HepG2 (cell line): ENCODE results near the gene ARHGAP26. TPM values are rescaled to one million over a fixed set of nuclear protein-coding genes. Genes with fewer than 3 reads are reported as not detected.

ENCODE experiments used
- ATAC-seq: fragments of 200-7000 bp; cut with Tn5 transposase; 3 replicates; pipeline ENCODE4 v1.9.1; 2020; ENCODE audit warnings: mild to moderate bottlenecking, moderate library complexity
- BruUV-seq: library from RNA; stranded (reverse); fragments of 400-500 nt; replicated peaks from 2 replicates; lab custom pipeline; 2021; lab: Mats Ljungman, UMichigan
- CTCF ChIA-PET: fragments of 300-600 bp; formaldehyde crosslinking; extraction: SDS; loops from one replicate; lab custom pipeline; 2021; ENCODE audit warnings: low total read pairs, inconsistent platforms, low intra/inter-chr PET ratio; lab: Yijun Ruan, JAX
- POLR2A ChIA-PET: fragments of 350-600 bp; sonication (Branson Sonifier 250); formaldehyde crosslinking; loops from one replicate; lab custom pipeline; 2020; ENCODE audit warnings: antibody characterized with exemption, inconsistent platforms; lab: Yijun Ruan, JAX
- DNase-seq: peaks from one replicate; pipeline ENCODE4 v3.0.0-alpha.2; 2015; ENCODE audit warnings: low spot score
- FAIRE-seq: peaks from 3 replicates; lab custom pipeline; 2011; peaks lifted over from hg19 to GRCh38; lab: Jason Lieb, UNC
- H2AFZ ChIP-seq: one replicate; pipeline ENCODE4 v1.6.1; 2011; ENCODE audit warnings: low read length, inconsistent platforms
- H3K27ac ChIP-seq: fragments of 300-600 bp; 3 replicates; pipeline ENCODE4 v1.8.0; 2011; ENCODE audit warnings: mixed run types, mild to moderate bottlenecking, mixed read lengths, low read length, inconsistent platforms; ENCODE audit not compliant: insufficient read depth; ENCODE audit errors: extremely low read length
- H3K27me3 ChIP-seq, 2 experiments: fragments of 200-600 bp in 1 of 2; 2 replicates in 1 of 2; 3 replicates in 1 of 2; pipeline versions ENCODE4 v1.6.0 to v1.8.0; 2011; ENCODE audit warnings: low read length in 2 of 2, mild to moderate bottlenecking in 2 of 2, moderate library complexity in 2 of 2, inconsistent platforms in 1 of 2; ENCODE audit not compliant: insufficient read depth in 2 of 2, control insufficient read depth in 1 of 2
- H3K36me3 ChIP-seq, 2 experiments: fragments of 200-600 bp in 1 of 2; replicated peaks in 1 of 2; 2 replicates in 1 of 2; 3 replicates in 1 of 2; pipeline versions ENCODE4 v1.5.1 to v1.8.0; 2011; ENCODE audit warnings: low read length in 2 of 2, inconsistent platforms in 1 of 2; ENCODE audit not compliant: insufficient read depth in 2 of 2, control insufficient read depth in 1 of 2
- H3K4me1 ChIP-seq: 2 replicates; pipeline ENCODE4 v1.5.1; 2012; ENCODE audit warnings: low read length, inconsistent platforms; ENCODE audit not compliant: insufficient read depth
- H3K4me2 ChIP-seq: 2 replicates; pipeline ENCODE4 v1.6.0; 2011; ENCODE audit warnings: low read depth, low read length, inconsistent platforms
- H3K4me3 ChIP-seq, 3 experiments: fragments of 200-600 bp in 1 of 3; sonication (generic), shearing (Covaris generic) in 1 of 3; replicated peaks in 1 of 3; 2 replicates each; pipeline ENCODE4 v1.5.1; 2011 to 2016; ENCODE audit warnings: low read length in 3 of 3, inconsistent platforms in 2 of 3, low read depth in 2 of 3, mild to moderate bottlenecking in 2 of 3, control low read depth in 1 of 3, mixed read lengths in 1 of 3; ENCODE audit not compliant: insufficient read depth in 1 of 3
- H3K79me2 ChIP-seq: one replicate; pipeline ENCODE4 v1.6.1; 2011; ENCODE audit warnings: low read length, inconsistent platforms; ENCODE audit not compliant: insufficient read depth
- H3K9ac ChIP-seq: 2 replicates; pipeline ENCODE4 v1.6.0; 2011; ENCODE audit warnings: mild to moderate bottlenecking, low read depth, low read length, inconsistent platforms; ENCODE audit not compliant: insufficient read depth
- H3K9me3 ChIP-seq: 2 replicates; pipeline ENCODE4 v1.5.1; 2012; ENCODE audit warnings: mild to moderate bottlenecking, low read length
- H4K20me1 ChIP-seq: 2 replicates; pipeline ENCODE4 v1.6.0; 2011; ENCODE audit warnings: inconsistent platforms, mild to moderate bottlenecking, low read length, moderate library complexity; ENCODE audit not compliant: insufficient read depth
- ATF1 ChIP-seq: IDR thresholded peaks from 2 replicates; pipeline ENCODE4 v1.6.1; 2016; ENCODE audit warnings: mild to moderate bottlenecking, control low read depth
- BHLHE40 ChIP-seq: IDR thresholded peaks from 2 replicates; pipeline ENCODE4 v1.6.1; 2011; ENCODE audit warnings: low read length, improper control_type of control experiment
- CBFB ChIP-seq: sonication (generic); formaldehyde crosslinking; IDR thresholded peaks from 2 replicates; pipeline ENCODE4 v1.4.0; 2020; ENCODE audit warnings: missing genetic modification reagents
- ELF3 ChIP-seq: IDR thresholded peaks from 2 replicates; pipeline ENCODE4 v1.6.1; 2016; ENCODE audit warnings: missing genetic modification reagents, missing compliant biosample characterization
- FOXO4 ChIP-seq: sonication (generic); formaldehyde crosslinking; conservative IDR thresholded peaks from 2 replicates; pipeline ENCODE4 v1.8.1; 2023; ENCODE audit warnings: missing genetic modification reagents
- HNF4A ChIP-seq: sonication (generic); formaldehyde crosslinking; IDR thresholded peaks from 2 replicates; pipeline ENCODE4 v1.4.0; 2020; ENCODE audit warnings: missing genetic modification reagents
- NFYC ChIP-seq: IDR thresholded peaks from 2 replicates; pipeline ENCODE4 v1.6.1; 2016; ENCODE audit warnings: missing genetic modification reagents, missing compliant biosample characterization
- NPAS2 ChIP-seq: sonication (generic); formaldehyde crosslinking; IDR thresholded peaks from 2 replicates; pipeline ENCODE4 v1.8.0; 2022; ENCODE audit warnings: mild to moderate bottlenecking, missing genetic modification reagents, borderline replicate concordance
- SMAD1 ChIP-seq: sonication (generic); formaldehyde crosslinking; IDR thresholded peaks from 2 replicates; pipeline ENCODE4 v1.4.0; 2020; ENCODE audit warnings: missing genetic modification reagents, low read depth, mild to moderate bottlenecking, borderline replicate concordance
- SMAD9 ChIP-seq: sonication (generic); formaldehyde crosslinking; IDR thresholded peaks from 2 replicates; pipeline ENCODE4 v1.5.1; 2020; ENCODE audit warnings: mild to moderate bottlenecking, missing genetic modification reagents
- SOX5 ChIP-seq: IDR thresholded peaks from 2 replicates; pipeline ENCODE4 v1.6.1; 2016; ENCODE audit warnings: borderline replicate concordance
- SRY ChIP-seq: sonication (generic); formaldehyde crosslinking; IDR thresholded peaks from 2 replicates; pipeline ENCODE4 v1.8.0; 2022; ENCODE audit warnings: mild to moderate bottlenecking, missing genetic modification reagents
- THAP7 ChIP-seq: sonication (generic); formaldehyde crosslinking; IDR thresholded peaks from 2 replicates; pipeline ENCODE4 v1.8.1; 2023; ENCODE audit warnings: mild to moderate bottlenecking, missing genetic modification reagents
- TMF1 ChIP-seq: sonication (generic); formaldehyde crosslinking; IDR thresholded peaks from 2 replicates; pipeline ENCODE4 v1.8.1; 2022; ENCODE audit warnings: low read depth, missing genetic modification reagents
- YEATS4 ChIP-seq: sonication (generic); formaldehyde crosslinking; IDR thresholded peaks from 2 replicates; pipeline ENCODE4 v1.4.0; 2020; ENCODE audit warnings: missing genetic modification reagents, borderline replicate concordance
- ZFP1 ChIP-seq: IDR thresholded peaks from 2 replicates; pipeline ENCODE4 v1.6.1; 2016
- ZNF329 ChIP-seq: sonication (generic); formaldehyde crosslinking; IDR thresholded peaks from 2 replicates; pipeline ENCODE4 v1.9.0; 2021; ENCODE audit warnings: low read depth, mild to moderate bottlenecking, missing genetic modification reagents
- ZNF572 ChIP-seq: sonication (generic); formaldehyde crosslinking; IDR thresholded peaks from 2 replicates; pipeline ENCODE4 v1.5.1; 2020; ENCODE audit warnings: mild to moderate bottlenecking, missing genetic modification reagents
- ZNF644 ChIP-seq: IDR thresholded peaks from 2 replicates; pipeline ENCODE4 v1.6.1; 2016; ENCODE audit warnings: low read depth
- ZNF781 ChIP-seq: sonication (generic); formaldehyde crosslinking; IDR thresholded peaks from 2 replicates; pipeline ENCODE4 v1.5.1; 2020; ENCODE audit warnings: borderline replicate concordance, mild to moderate bottlenecking, missing genetic modification reagents; ENCODE audit errors: not compliant biosample characterization
- ZNF878 ChIP-seq: sonication (generic); formaldehyde crosslinking; IDR thresholded peaks from 2 replicates; pipeline ENCODE4 v1.8.1; 2023; ENCODE audit warnings: mild to moderate bottlenecking, missing genetic modification reagents, moderate library complexity
- WGBS: methylation state at CpG from one replicate; pipeline ENCODE4 v1.1.6; 2017; ENCODE audit warnings: low lambda C conversion rate; 5-methylcytosine and 5-hydroxymethylcytosine counted together
- in situ Hi-C: cut with HindIII; loops from 2 replicates; pipeline ENCODE4 v1.10.0; 2017; ENCODE audit warnings: low pct_unique_long_range_greater_than_20kb; ENCODE audit not compliant: extremely low pct_ligation_motif_present
- intact Hi-C: fragments of 100-400 bp; cut with micrococcal nuclease; formaldehyde crosslinking; loops from one replicate; pipeline ENCODE4 v1.10.0; 2022; ENCODE audit not compliant: unreplicated experiment
- polyA plus RNA-seq, 8 experiments: library from polyadenylated mRNA; depleted of rRNA in 3 of 8; stranded (reverse) in 7 of 8; unstranded in 1 of 8; fragments of >200 nt; fragmentation: Illumina TruSeq in 4 of 8; extraction: Trizol in 4 of 8; gene quantifications; 2 replicates each; pipeline versions ENCODE4 v1.2.1 to v1.2.3, GENCODE V29; 2011 to 2016; ENCODE audit warnings: low read depth in 4 of 8, missing spikeins in 1 of 8, mixed read lengths in 1 of 8; ENCODE audit not compliant: insufficient read depth in 1 of 8
- total RNA-seq, 5 experiments: library from RNA; depleted of rRNA; stranded (reverse); fragments of >200 nt; fragmentation: Illumina TruSeq; extraction: Trizol; gene quantifications; 2 replicates each; pipeline ENCODE4 v1.2.3, GENCODE V29; 2016; ENCODE audit warnings: low read depth in 1 of 5

The ARHGAP26 gene
- total and polyA plus RNA-seq, 2 of the 13 experiments (the other 11 are each of a cell fraction or from before 2014, with no cell fraction given), result 9.6 to 18.2 TPM

- no peak overlapping the region for H2AFZ ChIP-seq
- no peak for DNase-seq
- no peaks in the 10 kb centered on the region for H4K20me1 ChIP-seq
- H3K27me3 ChIP-seq, result no peaks in the 10 kb centered on the region
- H3K79me2 ChIP-seq, result no peaks in the 10 kb centered on the region
- intact Hi-C loops, result no loop called here
- no peak overlapping the region for H3K4me2 ChIP-seq
- BruUV-seq, result no TSS peak
- H3K4me1 ChIP-seq, result peaks cover 11% of the 10 kb centered on the region
- H3K27ac ChIP-seq, result no peak overlapping the region
- in situ Hi-C loops, result loop anchor here (10.0 kb wide), 1 partner anchor 799 kb away; no protein-coding TSS in a partner anchor
- POLR2A ChIA-PET, result no interaction called here
- no peak for TF ChIP-seq SRY (CRISPR knock-in tag)
- TF ChIP-seq FOXO4, result no peak
- no peak for TF ChIP-seq TMF1 (CRISPR knock-in tag)
- TF ChIP-seq ELF3, result no peak
- TF ChIP-seq ZNF781 (CRISPR knock-in tag), result no peak
- no peak for FAIRE-seq
- no peak overlapping the region for H3K4me3 ChIP-seq
- ATAC-seq, result no peak
- CTCF ChIA-PET, result no interaction called here
- no peak overlapping the region for H3K9ac ChIP-seq
- H3K36me3 ChIP-seq, result peaks cover 0 to 9% of the 10 kb centered on the region in 2 experiments; a peak in 3 of 5 replicates
- no peaks in the 10 kb centered on the region for H3K9me3 ChIP-seq
- 88% methylated on average over 1 of the region's 1 CpG for WGBS
These were observed 255.8 kb downstream of the ARHGAP26 start for GRCh38 chr5:143025971-143026370.

- Histone ChIP-seq H3K36me3 (peaks cover 0 to 9% of the 10 kb centered on the region in 2 experiments; a peak in 3 of 5 replicates), H3K27me3 (no peaks in the 10 kb centered on the region), H3K4me1 (peaks cover 11% of the 10 kb centered on the region), H3K9me3 (no peaks in the 10 kb centered on the region), H2AFZ (no peak overlapping the region), H3K79me2 (no peaks in the 10 kb centered on the region), H4K20me1 (no peaks in the 10 kb centered on the region), H3K27ac (no peak overlapping the region), H3K4me2 (no peak overlapping the region), H3K9ac (no peak overlapping the region), H3K4me3 (no peak overlapping the region)
- in situ Hi-C loops (loop anchor here (10.0 kb wide), 1 partner anchor 798 kb away; no protein-coding TSS in a partner anchor), intact Hi-C loops (no loop called here)
- ChIA-PET POLR2A (no interaction called here), CTCF (no interaction called here)
- ATAC-seq (no peak), FAIRE-seq (no peak), DNase-seq (no peak)
- BruUV-seq, result no TSS peak
- 96% methylated on average over 3 of the region's 3 CpGs for WGBS
- no peak for TF ChIP-seq ZNF644 (CRISPR knock-in tag)
- TF ChIP-seq CBFB, result no peak
- TF ChIP-seq ATF1, result no peak
- no peak for TF ChIP-seq ZFP1 (CRISPR knock-in tag)
- TF ChIP-seq ZNF329 (CRISPR knock-in tag), result no peak
- TF ChIP-seq ELF3, result no peak
- TF ChIP-seq SOX5 (CRISPR knock-in tag), result no peak
- TF ChIP-seq SMAD9, result no peak
- TF ChIP-seq SMAD1 (CRISPR knock-in tag), result no peak
- no peak for TF ChIP-seq NPAS2 (CRISPR knock-in tag)
- no peak for TF ChIP-seq ZNF878
- TF ChIP-seq THAP7 (CRISPR knock-in tag), result no peak
- TF ChIP-seq YEATS4 (CRISPR knock-in tag), result no peak
- no peak for TF ChIP-seq BHLHE40
- no peak for TF ChIP-seq HNF4A (CRISPR knock-in tag)
- no peak for TF ChIP-seq NFYC (CRISPR knock-in tag)
- no peak for TF ChIP-seq ZNF572 (CRISPR knock-in tag)
These were observed 256.2 kb downstream of the ARHGAP26 start for GRCh38 chr5:143026380-143026779.
